NCI-H345 (cell line): ENCODE measurements around the gene RIIAD1.
"Not testable (repeated sequence)": the region's sequence is repeated elsewhere in the genome, so short reads cannot be mapped to it uniquely, and the experiment has no call there.

ENCODE experiments used
- DNase-seq: peaks from one replicate; lab custom pipeline; 2025; lab: John Stamatoyannopoulos, UW

RIIAD1 gene

DNA sequence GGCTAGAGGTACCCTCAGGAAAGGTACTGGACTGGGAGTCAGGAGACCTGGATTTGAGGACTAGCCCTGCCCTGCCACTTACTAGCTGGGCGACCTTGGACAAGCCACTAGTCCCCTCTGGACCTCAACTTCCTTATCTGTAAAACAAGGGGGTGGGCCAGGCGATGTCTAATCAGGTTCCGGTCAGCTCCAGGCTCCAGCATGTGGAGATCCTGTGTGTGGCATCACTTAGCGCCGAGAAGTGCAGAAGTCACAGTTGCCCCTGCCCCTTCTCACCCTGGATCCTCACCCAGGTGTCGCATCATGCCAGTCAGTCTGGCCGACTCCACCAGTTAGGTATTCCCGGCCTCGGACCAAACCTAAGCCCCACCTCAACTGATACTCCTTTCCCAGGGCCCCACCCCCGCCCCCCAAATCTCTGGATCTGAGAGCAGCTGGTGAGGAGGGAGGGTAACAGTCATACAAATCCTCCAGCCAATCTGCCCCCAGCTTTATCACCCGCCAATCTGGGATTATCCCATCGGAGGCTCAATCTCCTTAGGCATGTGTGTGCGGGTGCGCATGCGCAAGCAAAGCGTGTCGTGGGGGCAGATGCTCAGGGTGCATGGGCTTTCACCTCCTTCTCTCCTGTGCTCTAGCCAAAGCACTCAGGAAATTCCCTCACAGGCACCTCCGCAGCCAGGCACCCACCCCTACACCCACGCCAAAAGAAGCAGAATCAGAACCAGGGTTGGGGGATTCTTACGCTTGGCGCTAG, 10.1 kb upstream of the RIIAD1 start:
- DNase-seq: no peak

DNA sequence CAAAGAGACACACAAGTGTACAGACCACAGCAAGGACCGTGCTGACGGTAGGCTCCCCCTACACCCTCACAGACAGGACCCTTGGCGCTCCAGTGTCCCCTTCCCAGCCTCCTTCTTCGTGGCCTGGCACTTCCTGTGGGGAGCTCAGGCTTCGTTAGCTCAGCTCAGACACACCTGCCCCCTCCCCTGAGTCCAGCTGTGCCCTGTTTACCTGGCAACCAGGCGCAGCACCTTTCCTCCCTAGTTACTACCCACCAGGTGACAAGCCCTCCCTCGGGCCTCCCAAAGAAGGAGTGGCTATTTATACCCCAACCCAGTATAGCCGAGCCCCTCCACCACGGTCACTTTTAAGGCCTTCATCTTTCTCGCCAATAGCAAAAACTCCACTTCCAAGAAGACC, 9.4 kb upstream of the RIIAD1 start:
- peak; percentile 57 for DNase-seq

DNA sequence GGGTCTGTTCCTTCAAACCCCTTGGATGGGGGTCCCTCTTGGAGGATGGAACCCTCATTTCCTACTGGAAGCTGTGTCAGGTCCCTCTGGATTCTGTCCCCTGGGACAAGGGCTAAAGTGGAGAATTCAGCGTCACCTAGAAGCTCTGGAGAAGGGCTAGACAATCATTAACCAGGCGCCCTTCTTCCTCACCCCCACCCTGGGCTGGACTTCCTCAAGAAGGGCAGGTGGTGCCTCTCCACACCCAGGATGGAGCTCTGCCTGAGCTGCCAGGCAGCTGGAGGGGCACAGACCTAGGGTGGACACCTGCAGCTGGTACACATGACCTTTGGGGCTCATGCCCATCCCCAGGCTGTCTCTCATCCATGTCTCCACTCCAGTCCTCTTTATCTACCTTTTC, 8.3 kb upstream of the RIIAD1 start:
- DNase-seq: no peak

GRCh38 chr1:151713874-151714273, 7.4 kb upstream of the RIIAD1 start:
- DNase-seq: no peak

DNA sequence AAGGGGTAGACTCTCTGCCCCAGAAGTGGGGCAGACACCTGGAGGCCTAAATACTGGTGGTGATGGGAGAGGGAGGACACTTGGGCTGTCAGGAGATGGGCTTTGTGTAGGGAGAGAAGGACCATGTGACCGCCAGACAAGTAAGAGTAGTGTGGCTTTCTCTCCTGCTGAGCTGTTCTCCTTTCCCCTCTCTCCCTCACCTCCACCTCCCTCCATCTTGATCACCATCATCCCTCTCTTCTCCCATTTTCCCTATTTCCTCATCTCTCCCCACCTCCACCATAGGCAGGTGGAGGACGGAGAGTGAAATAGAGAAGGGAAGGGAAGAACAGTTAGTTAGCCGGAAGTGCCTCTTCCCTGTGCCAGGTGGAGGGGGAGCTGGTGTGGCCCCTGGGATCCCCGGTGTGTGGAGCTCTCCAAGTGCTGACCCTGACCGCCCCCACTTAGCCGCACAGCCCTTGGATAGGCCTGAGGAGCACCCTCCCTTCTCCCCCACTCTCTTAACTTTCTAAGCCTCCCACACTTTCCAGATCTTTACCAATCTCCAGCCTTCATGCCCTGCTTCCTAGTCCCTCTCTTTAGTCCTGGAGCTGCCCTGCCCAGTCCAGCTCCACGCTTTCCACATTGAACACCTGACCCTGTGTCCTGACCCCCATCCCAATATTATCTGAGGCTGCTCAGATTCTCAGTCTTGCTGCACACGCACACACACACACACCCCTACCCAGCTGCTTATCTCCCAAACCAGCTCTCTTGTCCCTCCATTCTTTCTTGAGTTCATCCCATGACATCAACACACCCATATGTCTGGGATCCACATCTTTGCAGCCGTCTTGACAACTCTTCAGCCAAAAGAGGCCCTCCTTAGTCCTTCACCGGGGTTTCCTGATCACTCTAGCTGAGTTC, 6.2 kb upstream of the RIIAD1 start:
- DNase-seq: no peak

GRCh38 chr1:151715726-151716404, 5.5 kb upstream of the RIIAD1 start:
- peak; percentile 79 for DNase-seq

- DNase-seq: no peak
Observed at GRCh38 chr1:151716405-151716762, 4.9 kb upstream of the RIIAD1 start.

- DNase-seq: peak; percentile 100
Observed at GRCh38 chr1:151716771-151717631, 4.3 kb upstream of the RIIAD1 start, which contains the start of gene CELF3. TSS of gene CELF3 (minus strand) at chr1:151716803. CDS start at chr1:151716020, 783 bp downstream.

DNA sequence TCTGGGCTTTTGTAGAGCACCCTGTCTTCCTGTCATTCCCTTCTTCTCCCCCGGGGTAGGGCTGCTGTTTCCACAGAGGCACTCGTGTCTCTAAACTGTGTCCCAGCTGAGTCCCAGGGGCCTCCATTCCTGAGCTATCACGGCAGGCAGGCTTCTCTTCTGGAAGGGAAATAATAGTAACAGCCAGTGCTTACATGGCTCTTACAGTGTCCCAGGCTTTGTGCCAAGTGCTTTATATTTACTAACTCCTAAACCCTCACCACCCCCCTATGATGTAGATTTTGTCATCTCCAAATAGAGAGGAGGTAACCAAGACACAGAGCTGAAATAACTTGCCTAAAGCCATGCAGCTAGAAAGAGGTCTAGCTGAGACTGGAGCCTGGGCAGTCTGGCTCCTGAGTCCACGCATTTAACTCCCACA, 3.3 kb upstream of the RIIAD1 start:
- peak; percentile 92 for DNase-seq

GRCh38 chr1:151718666-151719065, 2.7 kb upstream of the RIIAD1 start:
- DNase-seq: no peak

DNA sequence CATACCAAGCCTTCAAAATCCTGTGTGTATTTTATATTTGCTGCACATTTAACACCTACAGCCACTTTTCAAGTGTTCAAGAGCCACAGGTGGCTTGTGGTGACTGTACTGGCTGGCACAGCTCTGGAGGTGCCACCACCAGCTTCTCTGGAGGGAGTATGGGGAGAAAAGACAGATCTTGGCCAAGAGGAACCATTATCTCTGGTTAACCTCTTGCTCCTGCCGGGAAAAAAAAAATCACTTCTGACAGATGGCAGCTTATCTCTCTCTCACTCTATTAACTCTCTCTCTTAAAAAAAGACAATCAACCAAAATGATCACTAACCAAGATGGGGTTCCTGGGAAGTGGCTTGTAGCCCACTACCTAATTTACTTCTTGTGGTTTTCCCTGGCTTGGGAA, 1.2 kb upstream of the RIIAD1 start:
- DNase-seq: no peak

GRCh38 chr1:151720554-151720953, 768 bp upstream of the RIIAD1 start:
- DNase-seq: no peak

DNA sequence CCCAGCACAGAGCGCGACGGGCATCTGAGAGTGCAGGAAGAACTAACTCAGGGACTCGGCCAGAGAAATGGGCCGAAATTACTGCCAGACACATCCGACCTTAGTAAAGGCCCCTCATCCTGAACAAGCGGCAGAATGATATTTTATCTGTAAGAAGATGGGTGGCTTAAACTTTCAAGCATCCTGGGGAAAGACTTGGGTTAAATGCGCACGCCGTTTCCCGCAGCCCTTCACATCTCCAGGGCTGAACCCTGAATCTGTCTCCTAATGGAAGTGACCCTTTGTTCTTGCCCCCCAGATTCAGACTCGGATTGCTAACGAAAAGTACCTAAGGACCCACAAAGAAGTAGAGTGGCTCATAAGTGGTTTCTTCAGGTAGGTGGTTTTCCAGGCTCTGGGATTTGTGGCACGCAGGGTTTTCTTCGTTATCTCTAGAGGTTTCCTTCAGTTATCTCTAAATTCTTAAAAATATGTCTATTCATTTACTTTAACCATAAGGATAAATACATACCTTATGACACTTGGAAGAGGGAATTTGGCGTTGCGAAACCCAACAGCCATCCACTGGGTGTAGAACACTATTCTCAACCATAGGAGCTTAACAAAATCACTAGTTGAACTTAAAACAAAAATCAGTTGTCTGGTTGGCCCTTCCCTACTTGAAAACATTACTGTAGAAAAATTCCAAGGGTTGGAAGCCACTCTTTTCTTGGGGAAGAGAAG, 627 bp downstream of the RIIAD1 start:
- no peak for DNase-seq

- DNase-seq: no peak
Observed at GRCh38 chr1:151723726-151724370, 2.5 kb downstream of the RIIAD1 start.

GRCh38 chr1:151728151-151729054, 7.1 kb downstream of the RIIAD1 start:
- DNase-seq: no peak

DNA sequence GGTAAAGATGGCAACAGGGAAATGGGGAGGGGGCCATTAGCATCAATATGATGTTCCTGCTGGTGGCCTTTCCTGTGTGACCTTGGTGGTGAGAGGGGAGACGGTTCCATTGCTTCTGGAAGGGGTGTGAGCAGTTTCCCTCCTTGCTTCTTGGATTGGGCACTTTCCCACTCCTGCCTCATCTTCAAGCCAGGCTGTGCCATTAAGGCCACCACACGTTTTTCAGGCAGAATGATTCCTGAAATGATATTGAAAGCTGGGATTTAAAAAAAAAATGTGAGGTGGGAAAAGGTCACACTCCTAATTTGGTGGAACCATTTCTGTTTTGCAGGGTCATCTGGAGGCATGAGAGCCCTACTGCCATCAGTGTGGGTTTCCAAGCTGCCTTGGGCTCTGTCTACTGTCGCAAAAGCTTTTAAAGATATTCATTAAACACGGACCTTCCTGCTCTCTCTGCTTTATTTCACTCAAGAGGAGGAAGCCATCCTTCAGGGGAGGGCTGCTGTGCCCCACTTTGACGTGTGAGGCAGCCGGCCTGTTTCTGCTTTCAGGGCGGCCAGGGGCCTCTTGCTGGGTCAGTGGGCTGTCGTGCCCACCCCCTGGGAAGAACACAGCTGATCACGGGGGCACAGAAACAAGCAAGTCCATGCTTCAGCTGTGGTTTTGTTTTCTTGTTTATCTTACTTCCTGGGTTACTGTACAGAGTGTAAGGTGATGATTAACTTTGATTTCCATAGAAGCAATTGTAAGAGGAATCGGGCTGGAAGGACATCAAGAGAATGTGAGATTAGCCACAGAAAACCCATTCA, 8.0 kb downstream of the RIIAD1 start:
- no peak for DNase-seq

DNA sequence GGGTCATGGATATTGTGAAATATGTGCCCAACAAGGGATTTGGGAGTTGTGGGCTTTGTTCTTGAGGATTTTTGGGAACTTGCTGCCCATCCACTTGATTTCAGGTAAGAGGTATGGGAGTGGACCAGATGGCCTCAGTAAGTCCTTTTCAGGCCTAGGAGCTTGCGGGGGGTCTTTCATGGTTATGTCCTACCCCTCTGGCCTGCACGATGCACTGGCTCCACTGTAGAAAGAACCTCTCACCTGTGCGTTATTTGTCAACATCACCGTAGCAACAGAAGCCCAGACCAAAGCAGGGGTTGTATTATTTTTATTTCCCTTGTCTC, 8.6 kb downstream of the RIIAD1 start:
- DNase-seq: no peak

GRCh38 chr1:151733126-151733525, 11.8 kb downstream of the RIIAD1 start:
- DNase-seq: no peak

DNA sequence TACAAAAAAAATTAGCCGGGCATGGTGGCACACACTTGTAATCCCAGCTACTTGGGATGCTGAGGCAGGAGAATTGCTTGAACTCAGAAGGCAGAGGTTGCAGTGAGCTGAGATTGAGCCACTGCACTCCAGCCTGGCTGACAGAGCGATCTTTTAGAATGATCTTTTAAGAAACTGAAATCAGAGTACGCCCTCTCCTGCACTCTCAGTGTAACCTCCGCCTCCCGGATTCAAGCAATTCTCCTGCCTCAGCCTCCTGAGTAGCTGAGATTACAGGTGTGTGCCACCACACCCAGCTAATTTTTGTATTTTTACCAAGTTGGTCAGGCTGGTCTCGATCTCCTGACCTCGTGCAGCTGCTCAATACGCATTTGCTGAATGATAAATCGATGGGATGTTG, 12.7 kb downstream of the RIIAD1 start:
- DNase-seq: not testable (repeated sequence)
